Retinal pigment epithelial cell (primary cell): ENCODE results near the gene NUP62.

Experiments
- DNase-seq: peaks from one replicate; pipeline ENCODE4 v3.0.0-alpha.2; 2010; ENCODE audit warnings: low read depth
- H3K4me3 ChIP-seq: 2 replicates; pipeline ENCODE4 v1.5.1; 2011; ENCODE audit warnings: mild to moderate bottlenecking, low read length, control low read depth, moderate library complexity
- TF ChIP-seq, protein P1 (sequence below): conservative IDR thresholded peaks from 2 replicates; pipeline ENCODE4 v1.5.1; 2011; ENCODE audit warnings: low read depth, low read length, control low read depth, inconsistent platforms

NUP62 gene

DNA sequence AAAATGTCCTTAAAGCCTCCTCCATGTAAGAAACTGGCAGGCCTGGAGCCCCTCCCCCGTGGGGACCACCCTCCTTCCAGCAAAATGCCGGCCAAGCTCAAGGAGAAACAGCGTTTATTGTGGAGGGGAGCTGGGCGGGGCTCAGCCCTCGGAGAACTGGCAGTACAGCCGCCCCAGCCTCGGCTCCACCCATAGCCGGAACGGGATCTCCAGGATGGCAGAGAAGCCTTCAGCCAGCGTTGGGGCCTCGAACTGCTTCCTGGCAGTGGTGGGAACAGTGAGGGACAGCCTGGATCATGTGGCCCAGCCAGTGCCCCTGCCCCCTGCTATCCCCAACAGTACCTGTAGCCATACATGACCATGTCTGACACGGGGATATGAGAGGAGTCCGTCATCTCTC lies 68.2 kb downstream of the NUP62 start:
- H3K4me3 ChIP-seq = no peak overlapping the region
- TF ChIP-seq, protein P1, sequence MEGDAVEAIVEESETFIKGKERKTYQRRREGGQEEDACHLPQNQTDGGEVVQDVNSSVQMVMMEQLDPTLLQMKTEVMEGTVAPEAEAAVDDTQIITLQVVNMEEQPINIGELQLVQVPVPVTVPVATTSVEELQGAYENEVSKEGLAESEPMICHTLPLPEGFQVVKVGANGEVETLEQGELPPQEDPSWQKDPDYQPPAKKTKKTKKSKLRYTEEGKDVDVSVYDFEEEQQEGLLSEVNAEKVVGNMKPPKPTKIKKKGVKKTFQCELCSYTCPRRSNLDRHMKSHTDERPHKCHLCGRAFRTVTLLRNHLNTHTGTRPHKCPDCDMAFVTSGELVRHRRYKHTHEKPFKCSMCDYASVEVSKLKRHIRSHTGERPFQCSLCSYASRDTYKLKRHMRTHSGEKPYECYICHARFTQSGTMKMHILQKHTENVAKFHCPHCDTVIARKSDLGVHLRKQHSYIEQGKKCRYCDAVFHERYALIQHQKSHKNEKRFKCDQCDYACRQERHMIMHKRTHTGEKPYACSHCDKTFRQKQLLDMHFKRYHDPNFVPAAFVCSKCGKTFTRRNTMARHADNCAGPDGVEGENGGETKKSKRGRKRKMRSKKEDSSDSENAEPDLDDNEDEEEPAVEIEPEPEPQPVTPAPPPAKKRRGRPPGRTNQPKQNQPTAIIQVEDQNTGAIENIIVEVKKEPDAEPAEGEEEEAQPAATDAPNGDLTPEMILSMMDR = no peak

DNA sequence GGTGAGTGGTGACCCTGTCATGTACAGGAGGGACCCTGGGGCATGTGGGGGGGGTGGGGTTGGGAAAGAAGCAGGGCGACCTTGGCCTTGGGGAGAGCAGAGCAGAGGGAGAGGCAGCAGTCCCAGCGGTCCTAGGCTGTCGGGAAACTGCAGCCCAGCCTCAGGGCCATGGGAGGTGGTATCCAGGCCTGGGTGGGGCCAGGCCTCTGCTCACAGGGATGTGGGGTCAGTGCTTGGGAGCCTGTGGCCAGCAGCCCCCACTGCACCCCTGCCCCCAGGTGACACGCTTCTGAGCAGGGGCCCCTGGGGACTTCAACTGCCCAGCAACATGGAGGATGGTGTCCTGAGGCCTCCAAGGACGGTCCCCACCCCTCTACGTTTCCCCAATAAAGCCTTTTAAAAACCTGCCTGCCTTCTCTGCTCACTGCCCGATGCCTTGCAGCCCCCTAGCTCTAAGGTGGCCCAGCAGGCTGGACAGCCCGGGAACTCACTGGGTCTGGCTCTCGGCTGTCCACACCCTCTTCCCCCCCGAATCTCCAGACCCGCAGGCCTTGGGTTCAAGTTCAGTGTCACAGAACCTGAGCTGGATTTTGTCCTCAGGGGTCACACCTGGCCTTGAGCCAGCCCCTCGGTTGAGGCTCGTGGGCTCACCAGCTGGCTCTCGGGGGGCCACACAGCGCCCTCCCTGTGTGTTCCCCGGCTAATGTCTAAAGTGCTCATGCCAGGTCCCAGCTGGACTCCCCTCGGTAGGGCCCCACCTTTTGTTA lies 68.8 kb downstream of the NUP62 start:
- no peak for DNase-seq
- no peak overlapping the region for H3K4me3 ChIP-seq
- TF ChIP-seq, protein P1 = no peak

More for the DNA sequence above, 68.2 kb downstream of the NUP62 start:
- no peak for DNase-seq

GRCh38 chr19:49859682-49860335 lies 69.5 kb downstream of the NUP62 start:
- TF ChIP-seq, protein P1 = no peak
- no peak for DNase-seq
- no peak overlapping the region for H3K4me3 ChIP-seq

GRCh38 chr19:49858088-49858985 lies 71.0 kb downstream of the NUP62 start:
- H3K4me3 ChIP-seq = no peak overlapping the region
- TF ChIP-seq, protein P1 = no peak
- no peak for DNase-seq

GRCh38 chr19:49857838-49858087 lies 71.5 kb downstream of the NUP62 start:
- TF ChIP-seq, protein P1 = no peak
- no peak overlapping the region for H3K4me3 ChIP-seq
- no peak for DNase-seq

DNA sequence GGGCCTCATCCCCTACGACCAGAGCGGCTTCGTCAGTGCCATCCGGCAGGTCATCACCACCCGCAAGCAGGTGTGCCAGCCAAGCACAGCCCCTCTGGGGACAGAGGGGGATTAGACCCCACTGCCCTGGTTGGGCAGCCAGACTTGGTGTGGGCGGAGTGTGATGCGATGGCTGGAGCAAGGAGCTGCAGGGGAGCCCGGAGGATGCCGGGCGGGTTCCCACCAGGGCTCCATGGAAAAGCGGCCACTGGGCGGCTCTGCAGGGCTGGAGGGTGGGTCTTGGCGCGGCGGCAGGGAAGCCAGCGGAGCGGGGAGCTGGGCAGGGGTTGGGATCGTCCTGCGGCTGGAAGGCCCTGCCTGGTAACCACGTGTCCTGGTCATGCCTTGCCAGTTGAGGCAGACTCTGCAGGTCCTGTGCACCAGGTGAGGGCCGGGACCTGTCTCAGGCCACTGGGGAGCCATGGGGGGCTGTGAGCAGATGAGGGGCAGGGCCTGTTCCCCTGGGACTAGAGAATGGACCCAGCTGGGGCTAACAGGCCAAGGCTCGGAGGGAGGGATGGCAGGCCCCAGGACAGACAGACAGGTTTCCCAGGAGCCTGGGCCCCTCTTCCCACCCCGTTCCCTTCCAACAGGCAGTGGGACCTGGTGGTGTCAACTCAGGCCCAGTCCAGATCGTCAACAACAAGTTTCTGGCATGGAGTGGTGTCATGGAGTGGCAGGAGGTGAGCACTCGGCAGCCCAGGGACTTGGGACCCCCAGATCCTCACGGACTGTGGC lies 72.1 kb downstream of the NUP62 start:
- DNase-seq = no peak
- no peak overlapping the region for H3K4me3 ChIP-seq
- TF ChIP-seq, protein P1 = no peak
